Stimulated activated CD4-positive, alpha-beta T cell treated with anti-CD3 and anti-CD28 coated beads, Interleukin-1b, Interleukin-23, amount 100 ng/mL, for 1 hour (primary cell): Measurements from ENCODE around the gene MAGEA1.
"Not testable (repeated sequence)": the region's sequence is repeated elsewhere in the genome, so short reads cannot be mapped to it uniquely, and the experiment has no call there.

Experiments used
- DNase-seq, 2 donors: peaks; one replicate each; pipeline ENCODE4 v3.0.0-alpha.2; 2020; ENCODE audit warnings: low read depth in 2 of 2

The MAGEA1 gene, protein sequence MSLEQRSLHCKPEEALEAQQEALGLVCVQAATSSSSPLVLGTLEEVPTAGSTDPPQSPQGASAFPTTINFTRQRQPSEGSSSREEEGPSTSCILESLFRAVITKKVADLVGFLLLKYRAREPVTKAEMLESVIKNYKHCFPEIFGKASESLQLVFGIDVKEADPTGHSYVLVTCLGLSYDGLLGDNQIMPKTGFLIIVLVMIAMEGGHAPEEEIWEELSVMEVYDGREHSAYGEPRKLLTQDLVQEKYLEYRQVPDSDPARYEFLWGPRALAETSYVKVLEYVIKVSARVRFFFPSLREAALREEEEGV

GRCh38 chrX:153179131-153179530 lies at the start of gene MAGEA1:
Gene MAGEA1, plus strand, starts transcription at chrX:153179284. Its CDS starts 3,106 bp downstream, at chrX:153182390.
- no peak for DNase-seq

GRCh38 chrX:153132924-153133323 lies 46.2 kb upstream of the MAGEA1 start:
- DNase-seq = not testable (repeated sequence)

- not testable (repeated sequence) for DNase-seq
These were observed 40.0 kb upstream of the MAGEA1 start for GRCh38 chrX:153139074-153139473.

DNA sequence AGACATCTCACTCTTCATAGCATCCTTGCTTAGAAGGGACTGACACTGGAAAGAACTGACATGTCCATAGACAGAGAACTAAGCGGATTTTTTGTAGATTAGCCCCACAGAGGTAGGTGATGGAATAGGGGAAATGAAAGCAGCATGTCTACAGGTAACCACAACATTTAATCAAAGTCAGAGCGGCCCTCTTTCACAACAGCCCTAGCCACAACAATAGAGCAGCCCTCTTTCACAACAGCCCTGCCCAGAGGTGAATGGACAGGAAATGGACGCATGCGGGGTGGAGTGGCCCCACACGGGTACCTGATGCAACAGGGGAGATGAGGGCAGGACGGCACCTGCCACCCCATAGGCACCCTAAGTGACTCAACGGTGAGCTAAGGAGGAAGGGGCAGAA lies 32.8 kb upstream of the MAGEA1 start:
- DNase-seq = not testable (repeated sequence)

- no peak for DNase-seq
These were observed 25.6 kb upstream of the MAGEA1 start for GRCh38 chrX:153153516-153153915.

DNA sequence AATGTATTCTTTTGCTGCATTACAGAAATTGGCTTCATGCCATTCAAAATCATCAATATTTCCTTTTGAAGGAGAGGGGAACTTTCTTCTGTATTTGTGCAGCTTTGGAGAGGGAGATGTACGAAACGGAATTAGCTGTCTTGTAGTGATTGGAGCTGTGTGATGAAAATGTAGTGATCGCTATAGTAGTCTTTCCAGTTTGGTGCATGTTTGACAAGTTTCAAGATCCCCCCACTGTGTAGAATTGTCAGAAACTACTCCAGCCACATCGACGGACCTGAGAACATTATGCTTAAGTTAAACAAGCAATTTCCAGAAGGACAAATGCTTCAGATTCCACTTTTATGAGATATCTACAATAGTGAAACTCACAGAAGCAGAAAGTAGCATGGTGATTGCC lies 21.6 kb upstream of the MAGEA1 start:
- DNase-seq = no peak

DNA sequence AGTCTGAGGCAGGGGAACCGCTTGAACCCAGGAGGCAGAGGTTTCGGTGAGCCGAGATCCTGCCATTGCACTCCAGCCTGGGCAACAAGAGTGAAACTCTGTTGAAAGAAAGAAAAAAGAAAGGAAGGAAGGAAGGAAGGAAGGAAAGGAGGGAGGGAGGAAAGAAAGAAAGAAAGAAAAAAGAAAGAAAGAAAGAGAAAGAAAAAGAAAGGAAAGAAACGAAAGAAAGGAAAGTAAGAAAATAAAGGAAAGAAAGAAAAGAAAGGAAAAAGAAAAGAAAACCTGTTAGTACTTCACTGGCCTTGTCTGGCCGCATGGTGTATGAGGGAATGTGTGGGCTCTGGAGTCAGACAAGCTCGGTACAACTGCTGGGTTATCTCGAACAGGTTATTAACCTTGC lies 20.8 kb upstream of the MAGEA1 start:
- DNase-seq = no peak

- no peak for DNase-seq
These were observed 17.1 kb upstream of the MAGEA1 start for GRCh38 chrX:153161952-153162351.

GRCh38 chrX:153164733-153165132 lies 14.4 kb upstream of the MAGEA1 start:
- DNase-seq = no peak

- not testable (repeated sequence) for DNase-seq
These were observed 10.7 kb upstream of the MAGEA1 start for GRCh38 chrX:153168423-153168822.

GRCh38 chrX:153181822-153182221 lies 2.7 kb downstream of the MAGEA1 start:
- no peak for DNase-seq

GRCh38 chrX:153184787-153185186 lies 5.7 kb downstream of the MAGEA1 start:
- DNase-seq = no peak

GRCh38 chrX:153190381-153190780 lies 11.3 kb downstream of the MAGEA1 start:
- DNase-seq = no peak

- DNase-seq = no peak
These were observed 21.4 kb downstream of the MAGEA1 start for GRCh38 chrX:153200462-153200861.

- DNase-seq = no peak
These were observed 27.5 kb downstream of the MAGEA1 start for GRCh38 chrX:153206425-153207046.

DNA sequence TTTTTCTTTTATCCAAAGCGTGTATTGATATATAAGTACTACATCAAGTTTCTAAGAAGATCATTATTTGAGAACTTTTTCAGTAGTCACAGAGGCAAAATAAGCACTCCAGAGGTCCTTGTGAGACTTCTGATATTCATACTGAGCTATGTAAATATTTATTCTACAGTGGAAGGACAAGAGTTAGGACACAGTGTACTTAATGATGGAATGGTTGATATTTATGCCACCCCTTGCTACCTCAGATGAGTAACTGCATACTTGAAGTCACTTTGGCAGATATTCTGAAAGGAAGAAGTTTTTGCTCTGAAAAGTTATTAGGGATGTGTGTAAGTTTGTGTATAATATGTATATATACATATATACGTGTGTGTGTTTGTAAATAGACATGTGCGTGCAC lies 30.3 kb downstream of the MAGEA1 start:
- no peak for DNase-seq

DNA sequence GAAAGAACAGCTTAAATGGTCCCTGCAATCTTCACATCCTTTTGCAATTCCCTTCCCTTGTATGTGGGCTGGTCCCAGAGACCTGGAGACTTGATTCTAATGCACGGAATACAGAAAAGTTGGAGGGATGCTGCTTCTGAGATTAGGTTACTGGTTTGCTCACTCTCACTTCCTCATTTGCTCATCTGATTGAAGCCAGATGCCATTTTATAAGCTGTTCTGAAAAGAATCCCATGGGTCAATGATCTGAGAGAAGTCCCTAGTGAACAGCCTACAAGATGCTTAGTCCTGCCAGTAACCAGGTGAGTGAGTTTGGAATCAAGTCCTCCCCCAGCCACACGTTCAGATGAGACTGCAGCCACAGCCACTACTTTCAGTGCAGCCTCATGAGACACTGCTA lies 35.9 kb downstream of the MAGEA1 start:
- no peak for DNase-seq

DNA sequence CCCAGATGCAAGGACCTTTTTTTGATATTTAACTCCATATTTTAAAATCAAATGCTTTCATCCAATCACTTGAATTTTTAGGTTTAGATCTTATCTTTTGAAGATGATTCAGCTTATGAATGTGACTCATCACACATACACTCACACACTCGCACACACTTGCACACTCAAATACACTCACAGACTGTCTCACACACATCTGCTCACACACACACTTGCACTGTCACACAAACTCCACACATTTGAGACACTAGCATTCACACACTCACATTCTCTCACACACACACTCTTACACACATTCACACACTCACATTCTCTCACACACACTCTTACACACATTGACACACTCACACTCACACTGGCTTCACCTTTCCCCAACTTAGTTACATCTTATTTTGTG lies 37.8 kb downstream of the MAGEA1 start:
- no peak for DNase-seq

DNA sequence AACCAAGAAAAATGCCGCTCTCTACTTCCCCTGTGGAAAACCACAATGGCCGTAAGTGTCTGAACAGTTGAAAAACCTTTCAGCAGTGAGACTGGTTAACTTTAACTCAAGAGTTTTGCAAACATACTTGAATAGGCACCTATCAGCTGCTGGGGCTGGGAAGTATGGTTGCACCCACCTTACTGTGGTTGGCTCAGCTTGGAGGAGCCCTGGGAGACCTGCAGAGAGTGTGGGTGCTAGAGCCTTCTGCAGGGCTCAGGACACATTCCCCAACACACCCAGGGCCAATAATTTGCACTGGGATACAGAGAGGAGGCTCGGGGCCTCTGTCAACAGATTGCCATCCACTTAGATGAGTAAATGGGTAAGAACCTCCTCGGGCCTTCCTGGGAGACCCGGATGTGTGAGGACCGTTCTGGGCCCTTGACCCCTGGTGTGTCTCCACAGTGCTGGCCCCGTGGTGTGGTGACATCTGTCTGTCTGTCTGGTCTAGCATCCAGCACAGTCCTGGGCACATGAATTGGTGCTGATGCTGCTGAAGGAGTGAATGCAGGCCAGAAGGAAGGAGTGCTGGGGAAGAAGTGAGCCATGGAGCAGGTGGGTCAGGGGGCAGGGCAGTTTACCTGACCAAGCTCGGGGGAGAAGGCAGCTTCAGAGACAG lies 46.5 kb downstream of the MAGEA1 start:
- DNase-seq = no peak

DNA sequence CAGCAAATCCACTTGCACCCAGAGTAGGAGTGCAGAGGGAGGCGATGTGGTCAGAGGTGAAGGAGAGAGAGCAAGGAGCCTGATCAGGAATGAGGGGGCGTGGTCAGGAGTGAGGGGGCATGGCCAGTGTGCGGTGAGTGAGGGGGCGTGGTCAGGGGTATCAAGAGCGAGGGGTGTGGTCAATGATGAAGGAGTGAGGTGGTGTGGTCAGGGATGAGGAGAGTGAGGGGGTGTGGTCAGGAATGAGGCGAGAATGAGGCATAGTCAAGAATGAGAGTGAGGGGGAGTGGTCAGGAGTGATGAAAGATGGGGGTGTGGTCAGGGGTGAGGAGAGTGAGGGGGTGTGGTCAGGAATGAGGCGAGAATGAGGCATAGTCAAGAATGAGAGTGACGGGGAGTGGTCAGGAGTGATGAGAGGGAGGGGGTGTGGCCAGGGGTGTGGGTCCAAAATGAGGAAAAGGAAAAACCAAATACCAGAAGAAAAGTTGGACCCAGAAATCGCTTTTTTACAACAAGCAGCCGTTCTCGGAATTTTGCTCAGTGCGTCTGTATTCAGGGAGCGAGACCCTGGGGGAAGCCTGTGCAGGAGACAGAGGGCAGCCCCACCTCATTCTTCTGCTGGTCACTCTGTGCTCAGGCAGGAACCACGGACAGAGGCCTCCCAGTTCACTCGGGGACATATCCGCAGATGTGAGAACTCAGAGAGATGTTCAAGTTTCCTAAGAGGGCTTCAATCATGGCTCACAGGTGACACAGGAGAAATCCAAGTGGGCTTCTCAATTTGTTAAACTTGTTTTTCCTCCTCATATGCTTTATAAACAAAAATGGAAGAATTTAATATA lies 47.5 kb downstream of the MAGEA1 start:
- no peak for DNase-seq
